SK-N-SH (cell line): Measurements from ENCODE around the gene BIN2.

Source experiments
- CHD2 ChIP-seq: fragments of 150-350 bp; IDR thresholded peaks from 2 replicates; pipeline ENCODE4 v1.6.1; 2018; ENCODE audit warnings: low read length; ENCODE audit not compliant: partially characterized antibody
- CTCF ChIP-seq: fragments of 200-600 bp; sonication (generic); IDR thresholded peaks from 2 replicates; pipeline ENCODE4 v1.6.1; 2017; ENCODE audit warnings: antibody characterized with exemption, mild to moderate bottlenecking, moderate library complexity
- JUND ChIP-seq: IDR thresholded peaks from 2 replicates; pipeline ENCODE4 v1.4.0; 2012
- RAD21 ChIP-seq: IDR thresholded peaks from 2 replicates; pipeline ENCODE4 v1.6.1; 2012; ENCODE audit warnings: mild to moderate bottlenecking, low read length
- TEAD4 ChIP-seq: IDR thresholded peaks from 2 replicates; pipeline ENCODE4 v1.4.0; 2012; ENCODE audit warnings: mild to moderate bottlenecking, borderline replicate concordance; ENCODE audit not compliant: insufficient read depth
- USF1 ChIP-seq: IDR thresholded peaks from 2 replicates; pipeline ENCODE4 v1.4.0; 2012; ENCODE audit warnings: low read depth, borderline replicate concordance

GRCh38 chr12:51238510-51239334, 85.3 kb downstream of the BIN2 start, which contains the start of gene DAZAP2:
- TF ChIP-seq CTCF (no peak), CHD2 (peak; percentile 86), JUND (no peak), TEAD4 (no peak), USF1 (peak; percentile 96), RAD21 (no peak)
